ENCODE measurements around the gene MRPL51. TPM values are rescaled to one million over a fixed set of nuclear protein-coding genes. Genes with fewer than 3 reads are reported as not detected.
"Not testable (repeated sequence)": the region's sequence is repeated elsewhere in the genome, so short reads cannot be mapped to it uniquely, and the experiment has no call there.

The MRPL51 gene
- total and polyA plus RNA-seq, 2 experiments from 2014 or later: 93.9 to 463 TPM

DNA sequence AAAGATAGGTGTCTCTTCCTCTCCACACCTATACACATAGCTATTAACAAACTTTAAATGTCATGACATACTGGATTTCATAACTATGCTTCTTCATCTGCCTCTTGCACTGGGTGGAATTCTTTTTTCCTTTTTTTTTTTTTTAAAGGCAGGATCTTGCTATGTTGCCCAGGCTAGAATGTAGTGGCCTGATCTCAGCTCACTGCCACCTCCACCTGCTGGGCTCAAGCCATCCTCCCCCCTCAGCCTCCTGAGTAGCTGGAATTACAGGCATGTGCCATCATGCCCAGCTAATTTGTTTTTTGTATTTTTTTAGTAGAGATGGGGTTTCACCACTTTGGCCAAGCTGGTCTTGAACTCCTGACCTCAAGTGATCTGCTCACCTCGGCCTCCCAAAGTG is 4.8 kb downstream of the MRPL51 start (continued):
- TF ChIP-seq, protein P1, sequence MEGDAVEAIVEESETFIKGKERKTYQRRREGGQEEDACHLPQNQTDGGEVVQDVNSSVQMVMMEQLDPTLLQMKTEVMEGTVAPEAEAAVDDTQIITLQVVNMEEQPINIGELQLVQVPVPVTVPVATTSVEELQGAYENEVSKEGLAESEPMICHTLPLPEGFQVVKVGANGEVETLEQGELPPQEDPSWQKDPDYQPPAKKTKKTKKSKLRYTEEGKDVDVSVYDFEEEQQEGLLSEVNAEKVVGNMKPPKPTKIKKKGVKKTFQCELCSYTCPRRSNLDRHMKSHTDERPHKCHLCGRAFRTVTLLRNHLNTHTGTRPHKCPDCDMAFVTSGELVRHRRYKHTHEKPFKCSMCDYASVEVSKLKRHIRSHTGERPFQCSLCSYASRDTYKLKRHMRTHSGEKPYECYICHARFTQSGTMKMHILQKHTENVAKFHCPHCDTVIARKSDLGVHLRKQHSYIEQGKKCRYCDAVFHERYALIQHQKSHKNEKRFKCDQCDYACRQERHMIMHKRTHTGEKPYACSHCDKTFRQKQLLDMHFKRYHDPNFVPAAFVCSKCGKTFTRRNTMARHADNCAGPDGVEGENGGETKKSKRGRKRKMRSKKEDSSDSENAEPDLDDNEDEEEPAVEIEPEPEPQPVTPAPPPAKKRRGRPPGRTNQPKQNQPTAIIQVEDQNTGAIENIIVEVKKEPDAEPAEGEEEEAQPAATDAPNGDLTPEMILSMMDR (conservative IDR thresholded peaks at IDR 0.05; ENCODE audit: low read depth in 2 of 2): no peak

DNA sequence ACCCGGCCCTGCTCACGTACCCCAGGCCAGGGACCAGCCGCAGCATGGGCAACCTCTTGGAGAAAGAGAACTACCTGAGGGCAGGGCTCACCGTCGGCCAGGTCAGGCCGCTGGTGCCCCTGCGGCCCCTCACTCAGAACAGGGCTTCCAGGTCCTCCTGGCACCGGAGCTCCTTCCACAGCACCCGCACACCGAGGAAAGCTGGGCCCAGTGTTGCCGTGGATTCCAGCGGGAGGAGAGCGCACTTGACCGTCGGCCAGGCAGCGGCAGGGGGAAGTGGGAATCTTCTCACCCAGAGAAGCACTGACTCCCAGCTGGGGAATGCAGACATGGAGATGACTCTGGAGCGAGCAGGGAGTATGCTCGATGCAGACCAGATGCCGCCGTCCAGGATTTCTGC is 14.6 kb downstream of the MRPL51 start:
- H4K20me1 ChIP-seq (replicated peaks; ENCODE audit: insufficient read depth): no peaks in the 10 kb centered on the region
- DNase-seq (ENCODE audit: low spot score) (no peak), ATAC-seq (no peak)
- no peaks in the 10 kb centered on the region for H3K27me3 ChIP-seq (ENCODE audit: insufficient read depth)
- Mint-ChIP-seq H3K36me3 (ENCODE audit: low read depth) (peaks cover 5% of the 10 kb centered on the region; the same call in 2 of the 3 replicates), H3K27me3 (ENCODE audit: insufficient read depth, low read depth, poor library complexity) (peaks cover 4% of the 10 kb centered on the region), H3K4me3 (no peak overlapping the region), H3K27ac (no peak overlapping the region), H3K9me3 (peaks cover 23% of the 10 kb centered on the region), H3K4me1 (no peaks in the 10 kb centered on the region)
- no peak overlapping the region for H3K4me3 ChIP-seq
- H3K4me2 ChIP-seq: no peak overlapping the region
- H3K36me3 ChIP-seq (ENCODE audit: insufficient read depth): no peaks in the 10 kb centered on the region
- H3F3A ChIP-seq (replicated peaks; ENCODE audit: low read depth): no peaks in the 10 kb centered on the region
- H3K9me2 ChIP-seq (ENCODE audit: insufficient read depth): peaks cover 5% of the 10 kb centered on the region; the same call in 1 of the 2 replicates
- H2AFZ ChIP-seq: no peak overlapping the region
- no peaks in the 10 kb centered on the region for H3K4me1 ChIP-seq (ENCODE audit: insufficient read depth)
- TF ChIP-seq JUNB (IDR thresholded peaks at IDR 0.05; ENCODE audit: unreplicated experiment): no peak
- no peak overlapping the region for H3K27ac ChIP-seq (ENCODE audit: low read depth)
- no peaks in the 10 kb centered on the region for H3K79me2 ChIP-seq (replicated peaks; ENCODE audit: insufficient read depth)

DNA sequence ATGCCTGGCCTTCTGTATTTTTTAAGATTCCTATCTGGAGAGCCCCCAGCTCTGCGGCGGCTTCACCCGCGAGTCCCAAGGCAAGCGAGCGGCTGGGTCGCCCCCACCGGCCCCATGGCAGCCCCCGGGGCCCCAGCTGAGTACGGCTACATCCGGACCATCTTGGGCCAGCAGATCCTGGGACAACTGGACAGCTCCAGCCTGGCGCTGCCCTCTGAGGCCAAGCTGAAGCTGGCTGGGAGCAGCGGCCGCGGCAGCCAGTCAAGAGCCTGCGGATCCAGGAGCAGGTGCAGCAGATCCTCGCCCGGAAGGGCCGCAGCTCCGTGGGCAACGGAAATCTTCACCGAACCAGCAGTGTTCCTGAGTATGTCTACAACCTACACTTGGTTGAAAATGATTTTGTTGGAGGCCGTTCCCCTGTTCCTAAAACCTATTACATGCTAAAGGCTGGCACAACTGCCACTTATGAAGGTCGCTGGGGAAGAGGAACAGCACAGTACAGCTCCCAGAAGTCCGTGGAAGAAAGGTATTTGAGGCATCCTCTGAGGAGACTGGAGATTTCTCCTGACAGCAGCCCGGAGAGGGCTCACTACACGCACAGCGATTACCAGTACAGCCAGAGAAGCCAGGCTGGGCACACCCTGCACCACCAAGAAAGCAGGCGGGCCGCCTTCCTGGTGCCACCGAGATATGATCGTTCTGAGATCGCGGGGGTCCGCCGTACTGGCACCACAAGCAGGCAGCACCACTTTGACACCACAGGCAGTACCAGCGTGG is 15.3 kb downstream of the MRPL51 start:
- H3K27me3 Mint-ChIP-seq (ENCODE audit: insufficient read depth, low read depth, poor library complexity); DNase-seq (ENCODE audit: low spot score); ATAC-seq; H4K20me1 ChIP-seq (replicated peaks; ENCODE audit: insufficient read depth); H3K27me3 ChIP-seq (ENCODE audit: insufficient read depth); H2AFZ ChIP-seq; H3K36me3 ChIP-seq (ENCODE audit: insufficient read depth); H3K79me2 ChIP-seq (replicated peaks; ENCODE audit: insufficient read depth); H3F3A ChIP-seq (replicated peaks; ENCODE audit: low read depth); H3K9me2 ChIP-seq (ENCODE audit: insufficient read depth); H3K4me3 ChIP-seq; H3K27ac ChIP-seq (ENCODE audit: low read depth); H3K4me1 Mint-ChIP-seq; H3K4me3 Mint-ChIP-seq; H3K27ac Mint-ChIP-seq; H3K4me1 ChIP-seq (ENCODE audit: insufficient read depth); H3K4me2 ChIP-seq; H3K36me3 Mint-ChIP-seq (ENCODE audit: low read depth): not testable (repeated sequence)
- H3K9me3 Mint-ChIP-seq: peaks cover 23% of the 10 kb centered on the region

DNA sequence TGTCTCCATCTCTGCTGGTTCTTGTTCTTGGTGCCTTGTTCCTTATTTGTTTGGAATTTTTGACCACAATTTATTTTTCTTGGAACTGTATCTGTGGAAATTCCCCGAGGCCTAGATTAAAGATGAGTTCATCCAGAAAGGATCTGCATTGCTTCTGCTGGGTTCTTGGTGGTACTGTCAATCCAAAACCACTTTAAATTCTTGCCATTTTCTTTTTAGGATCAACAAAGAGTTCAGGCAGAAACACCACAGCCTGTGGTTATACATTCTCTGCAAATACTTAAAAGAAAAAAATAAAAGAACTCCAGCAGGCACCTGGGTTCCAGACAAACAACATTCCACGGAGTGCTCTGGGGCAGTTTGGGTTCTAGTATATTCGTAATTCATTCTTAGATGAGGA is 16.6 kb downstream of the MRPL51 start:
- no peak for DNase-seq (ENCODE audit: low spot score)
- Histone ChIP-seq H4K20me1 (replicated peaks; ENCODE audit: insufficient read depth) (no peaks in the 10 kb centered on the region), H3K36me3 (ENCODE audit: insufficient read depth) (no peaks in the 10 kb centered on the region), H3K4me2 (no peak overlapping the region), H3K4me1 (ENCODE audit: insufficient read depth) (no peaks in the 10 kb centered on the region), H3K27ac (ENCODE audit: low read depth) (no peak overlapping the region), H3K79me2 (replicated peaks; ENCODE audit: insufficient read depth) (no peaks in the 10 kb centered on the region), H3F3A (replicated peaks; ENCODE audit: low read depth) (peaks cover 8% of the 10 kb centered on the region), H2AFZ (no peak overlapping the region), H3K4me3 (no peak overlapping the region), H3K27me3 (ENCODE audit: insufficient read depth) (no peaks in the 10 kb centered on the region), H3K9me2 (ENCODE audit: insufficient read depth) (peaks cover 5% of the 10 kb centered on the region; the same call in 1 of the 2 replicates)
- ATAC-seq: no peak
- peaks cover 5% of the 10 kb centered on the region; the same call in 2 of the 3 replicates for H3K36me3 Mint-ChIP-seq (ENCODE audit: low read depth)
- no peaks in the 10 kb centered on the region; the same call in 2 of the 3 replicates for H3K4me1 Mint-ChIP-seq
- no peak overlapping the region for H3K27ac Mint-ChIP-seq
- no peak overlapping the region for H3K4me3 Mint-ChIP-seq
- no peaks in the 10 kb centered on the region for H3K27me3 Mint-ChIP-seq (ENCODE audit: insufficient read depth, low read depth, poor library complexity)
- no peak for TF ChIP-seq JUNB (IDR thresholded peaks at IDR 0.05; ENCODE audit: unreplicated experiment)
- no peak for TF ChIP-seq EZH2phosphoT487 (IDR thresholded peaks at IDR 0.05; ENCODE audit: unreplicated experiment)
- no peak for TF ChIP-seq NANOG (IDR thresholded peaks at IDR 0.05; ENCODE audit: borderline replicate concordance)
- no peak for TF ChIP-seq ZNF331 (CRISPR knock-in tag; IDR thresholded peaks at IDR 0.05; ENCODE audit: low read depth)
- TF ChIP-seq, protein P2, sequence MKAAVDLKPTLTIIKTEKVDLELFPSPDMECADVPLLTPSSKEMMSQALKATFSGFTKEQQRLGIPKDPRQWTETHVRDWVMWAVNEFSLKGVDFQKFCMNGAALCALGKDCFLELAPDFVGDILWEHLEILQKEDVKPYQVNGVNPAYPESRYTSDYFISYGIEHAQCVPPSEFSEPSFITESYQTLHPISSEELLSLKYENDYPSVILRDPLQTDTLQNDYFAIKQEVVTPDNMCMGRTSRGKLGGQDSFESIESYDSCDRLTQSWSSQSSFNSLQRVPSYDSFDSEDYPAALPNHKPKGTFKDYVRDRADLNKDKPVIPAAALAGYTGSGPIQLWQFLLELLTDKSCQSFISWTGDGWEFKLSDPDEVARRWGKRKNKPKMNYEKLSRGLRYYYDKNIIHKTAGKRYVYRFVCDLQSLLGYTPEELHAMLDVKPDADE (IDR thresholded peaks at IDR 0.05): no peak
- H3K9me3 Mint-ChIP-seq: peaks cover 23% of the 10 kb centered on the region

DNA sequence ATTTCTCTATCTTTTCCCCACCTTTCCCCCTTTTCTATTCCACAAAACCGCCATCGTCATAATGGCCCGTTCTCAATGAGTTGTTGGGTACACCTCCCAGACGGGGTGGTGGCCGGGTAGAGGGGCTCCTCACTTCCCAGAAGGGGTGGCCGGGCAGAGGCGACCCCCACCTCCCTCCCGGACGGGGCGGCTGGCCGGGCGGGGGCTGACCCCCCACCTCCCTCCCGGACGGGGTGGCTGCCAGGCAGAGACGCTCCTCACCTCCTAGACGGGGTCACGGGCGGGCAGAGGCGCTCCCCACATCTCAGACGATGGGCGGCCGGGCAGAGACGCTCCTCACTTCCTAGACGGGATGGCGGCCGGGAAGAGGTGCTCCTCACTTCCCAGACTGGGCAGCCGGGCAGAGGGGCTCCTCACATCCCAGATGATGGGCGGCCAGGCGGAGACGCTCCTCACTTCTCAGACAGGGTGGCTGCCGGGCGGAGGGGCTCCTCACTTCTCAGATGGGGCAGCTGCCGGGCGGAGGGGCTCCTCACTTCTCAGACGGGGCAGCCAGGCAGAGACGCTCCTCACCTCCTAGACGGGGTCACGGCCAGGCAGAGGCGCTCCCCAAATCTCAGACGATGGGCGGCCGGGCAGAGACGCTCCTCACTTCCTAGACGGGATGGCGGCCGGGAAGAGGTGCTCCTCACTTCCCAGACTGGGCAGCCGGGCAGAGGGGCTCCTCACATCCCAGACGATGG is 17.7 kb downstream of the MRPL51 start:
- H3K27me3 Mint-ChIP-seq (ENCODE audit: insufficient read depth, low read depth, poor library complexity); H3K4me1 Mint-ChIP-seq; H3K4me3 Mint-ChIP-seq; H2AFZ ChIP-seq; H3K27me3 ChIP-seq (ENCODE audit: insufficient read depth); H3K27ac ChIP-seq (ENCODE audit: low read depth); ATAC-seq; H3K4me2 ChIP-seq; H3K36me3 ChIP-seq (ENCODE audit: insufficient read depth); H3K4me3 ChIP-seq; H3K36me3 Mint-ChIP-seq (ENCODE audit: low read depth); H3K79me2 ChIP-seq (replicated peaks; ENCODE audit: insufficient read depth); H4K20me1 ChIP-seq (replicated peaks; ENCODE audit: insufficient read depth); H3K9me2 ChIP-seq (ENCODE audit: insufficient read depth); H3K27ac Mint-ChIP-seq; DNase-seq (ENCODE audit: low spot score); H3K4me1 ChIP-seq (ENCODE audit: insufficient read depth): not testable (repeated sequence)
- H3F3A ChIP-seq (replicated peaks; ENCODE audit: low read depth): peaks cover 13% of the 10 kb centered on the region
- H3K9me3 Mint-ChIP-seq: peaks cover 23% of the 10 kb centered on the region
